GM20431 (cell line): Measurements from ENCODE around the gene CTXN1.

Experiments used
- in situ Hi-C: fragments of 300-500 bp; cut with MseI, MboI; formaldehyde crosslinking; loops from one replicate; pipeline ENCODE4 v1.15.0; 2020; ENCODE audit warnings: low sequenced_read_pairs; ENCODE audit not compliant: unreplicated experiment

CTXN1 gene

GRCh38 chr19:7916103-7916954 lies 9.6 kb downstream of the CTXN1 start:
- in situ Hi-C loops: no loop called here

GRCh38 chr19:7915250-7916102 lies 10.5 kb downstream of the CTXN1 start:
- in situ Hi-C loops: no loop called here

- in situ Hi-C loops: no loop called here
Observed at GRCh38 chr19:7914598-7915045, 11.3 kb downstream of the CTXN1 start, which contains the start of gene TGFBR3L. TSS of gene TGFBR3L (plus strand) at chr19:7914830.

GRCh38 chr19:7914099-7914498 lies 11.8 kb downstream of the CTXN1 start:
- in situ Hi-C loops: no loop called here

GRCh38 chr19:7913652-7914051 lies 12.3 kb downstream of the CTXN1 start:
- in situ Hi-C loops: no loop called here

GRCh38 chr19:7912697-7913564 lies 13.0 kb downstream of the CTXN1 start:
- in situ Hi-C loops: no loop called here

- in situ Hi-C loops: no loop called here
Observed at GRCh38 chr19:7912144-7912696, 13.7 kb downstream of the CTXN1 start.

GRCh38 chr19:7911508-7912143 lies 14.3 kb downstream of the CTXN1 start:
- in situ Hi-C loops: no loop called here

- in situ Hi-C loops: no loop called here
Observed at GRCh38 chr19:7910321-7911161, 15.4 kb downstream of the CTXN1 start.

GRCh38 chr19:7909471-7910067 lies 16.4 kb downstream of the CTXN1 start:
- in situ Hi-C loops: no loop called here

- in situ Hi-C loops: no loop called here
Observed at GRCh38 chr19:7908742-7909461, 17.0 kb downstream of the CTXN1 start.

- in situ Hi-C loops: no loop called here
Observed at GRCh38 chr19:7908078-7908699, 17.7 kb downstream of the CTXN1 start.

GRCh38 chr19:7907544-7907943 lies 18.4 kb downstream of the CTXN1 start:
- in situ Hi-C loops: no loop called here

GRCh38 chr19:7907122-7907521 lies 18.8 kb downstream of the CTXN1 start:
- in situ Hi-C loops: no loop called here

GRCh38 chr19:7905859-7906258 lies 20.1 kb downstream of the CTXN1 start:
- in situ Hi-C loops: no loop called here

GRCh38 chr19:7905268-7905667 lies 20.7 kb downstream of the CTXN1 start:
- in situ Hi-C loops: no loop called here
